ENCODE data around the gene GPR155.

DNA sequence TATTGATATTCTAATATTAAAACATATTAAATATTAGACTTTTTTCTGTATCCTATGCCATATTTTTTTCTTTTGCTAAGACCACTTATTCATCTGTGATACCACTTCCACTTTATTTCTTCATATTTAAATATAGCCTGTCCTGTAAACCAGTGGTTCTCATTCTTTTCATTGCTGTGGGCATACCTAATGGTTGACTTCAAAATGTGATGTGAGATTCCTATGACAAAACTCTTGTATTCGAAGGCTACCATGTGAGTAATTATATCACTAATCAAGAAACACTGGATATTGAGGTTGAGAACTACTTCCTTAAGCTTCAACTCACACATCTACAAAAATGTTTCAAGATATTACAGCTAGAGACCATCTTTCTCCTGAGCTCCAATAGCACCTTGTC, 87.7 kb downstream of the GPR155 start:
- TF ChIP-seq TAF1 (IDR thresholded peaks at IDR 0.05; ENCODE audit: low read depth, low read length) = no peak
- no peak for TF ChIP-seq POLR2AphosphoS5 (IDR thresholded peaks at IDR 0.05; ENCODE audit: low read depth, low read length)
- no peak for TF ChIP-seq POLR2A (IDR thresholded peaks at IDR 0.05; ENCODE audit: low read depth, low read length)
- no peak for TF ChIP-seq SPI1 (IDR thresholded peaks at IDR 0.05; ENCODE audit: low read depth, low read length)
- no peak for TF ChIP-seq POU2F2 (IDR thresholded peaks at IDR 0.05; ENCODE audit: low read depth, low read length)
